ENCODE measurements around the gene GRID2. TPM values are rescaled to one million over a fixed set of nuclear protein-coding genes. Genes with fewer than 3 reads are reported as not detected.

Gene GRID2
- total and polyA plus RNA-seq, 2 experiments from 2014 or later = 0.12 TPM; not detected in 1

GRCh38 chr4:93688978-93689377, 1385.2 kb downstream of the GRID2 start:
- no peak overlapping the region for H3K27ac ChIP-seq
- no peaks in the 10 kb centered on the region for H3K36me3 ChIP-seq
- H3K27me3 ChIP-seq = no peaks in the 10 kb centered on the region
- no peaks in the 10 kb centered on the region for H3K9me3 ChIP-seq (ENCODE audit: low read depth)
- no peak for TF ChIP-seq CTCF (IDR thresholded peaks at IDR 0.05; ENCODE audit: low read depth, low read length)
- no peak for DNase-seq (ENCODE audit: low read depth in 1 of 2, low spot score in 1 of 2)
- H3K4me1 ChIP-seq (ENCODE audit: low read depth) = no peaks in the 10 kb centered on the region
- H3K4me3 ChIP-seq = no peak overlapping the region

GRCh38 chr4:93693141-93693540, 1389.4 kb downstream of the GRID2 start:
- Histone ChIP-seq H3K27ac (no peak overlapping the region), H3K36me3 (no peaks in the 10 kb centered on the region), H3K9me3 (ENCODE audit: low read depth) (no peaks in the 10 kb centered on the region), H3K4me1 (ENCODE audit: low read depth) (no peaks in the 10 kb centered on the region), H3K27me3 (no peaks in the 10 kb centered on the region), H3K4me3 (no peak overlapping the region)
- TF ChIP-seq CTCF (IDR thresholded peaks at IDR 0.05; ENCODE audit: low read depth, low read length) = no peak
- no peak for DNase-seq (ENCODE audit: low read depth in 1 of 2, low spot score in 1 of 2)

- Histone ChIP-seq H3K27me3 (no peaks in the 10 kb centered on the region), H3K27ac (no peak overlapping the region), H3K9me3 (ENCODE audit: low read depth) (no peaks in the 10 kb centered on the region), H3K36me3 (no peaks in the 10 kb centered on the region), H3K4me3 (no peak overlapping the region), H3K4me1 (ENCODE audit: low read depth) (peaks cover 12% of the 10 kb centered on the region)
- TF ChIP-seq CTCF (IDR thresholded peaks at IDR 0.05; ENCODE audit: low read depth, low read length) = no peak
- no peak for DNase-seq (ENCODE audit: low read depth in 1 of 2, low spot score in 1 of 2)
Observed at GRCh38 chr4:93698686-93699085, 1394.9 kb downstream of the GRID2 start.

GRCh38 chr4:93700571-93700970, 1396.8 kb downstream of the GRID2 start:
- TF ChIP-seq CTCF (IDR thresholded peaks at IDR 0.05; ENCODE audit: low read depth, low read length) = no peak
- DNase-seq (ENCODE audit: low read depth in 1 of 2, low spot score in 1 of 2) = no peak
- Histone ChIP-seq H3K4me1 (ENCODE audit: low read depth) (peaks cover 12% of the 10 kb centered on the region), H3K27ac (no peak overlapping the region), H3K4me3 (no peak overlapping the region), H3K9me3 (ENCODE audit: low read depth) (no peaks in the 10 kb centered on the region), H3K27me3 (no peaks in the 10 kb centered on the region), H3K36me3 (no peaks in the 10 kb centered on the region)

- no peaks in the 10 kb centered on the region for H3K9me3 ChIP-seq (ENCODE audit: low read depth)
- no peaks in the 10 kb centered on the region for H3K4me1 ChIP-seq (ENCODE audit: low read depth)
- H3K27ac ChIP-seq = no peak overlapping the region
- no peaks in the 10 kb centered on the region for H3K27me3 ChIP-seq
- peak in 1 of 2 donors; percentile 67 for DNase-seq (ENCODE audit: low read depth in 1 of 2, low spot score in 1 of 2)
- no peak for TF ChIP-seq CTCF (IDR thresholded peaks at IDR 0.05; ENCODE audit: low read depth, low read length)
- no peaks in the 10 kb centered on the region for H3K36me3 ChIP-seq
- H3K4me3 ChIP-seq = no peak overlapping the region
Observed at GRCh38 chr4:93710101-93710846, 1406.5 kb downstream of the GRID2 start.

Measured in cardiac muscle cell (in vitro differentiated cells and primary cell).